Right forelimb (tissue), 1 donor: ENCODE data around the gene MID2.
"Not testable (repeated sequence)": the region's sequence is repeated elsewhere in the genome, so short reads cannot be mapped to it uniquely, and the experiment has no call there.

ENCODE experiments used
- DNase-seq: peaks from one replicate; pipeline ENCODE4 v3.0.0-alpha.2; 2018

The MID2 gene, protein sequence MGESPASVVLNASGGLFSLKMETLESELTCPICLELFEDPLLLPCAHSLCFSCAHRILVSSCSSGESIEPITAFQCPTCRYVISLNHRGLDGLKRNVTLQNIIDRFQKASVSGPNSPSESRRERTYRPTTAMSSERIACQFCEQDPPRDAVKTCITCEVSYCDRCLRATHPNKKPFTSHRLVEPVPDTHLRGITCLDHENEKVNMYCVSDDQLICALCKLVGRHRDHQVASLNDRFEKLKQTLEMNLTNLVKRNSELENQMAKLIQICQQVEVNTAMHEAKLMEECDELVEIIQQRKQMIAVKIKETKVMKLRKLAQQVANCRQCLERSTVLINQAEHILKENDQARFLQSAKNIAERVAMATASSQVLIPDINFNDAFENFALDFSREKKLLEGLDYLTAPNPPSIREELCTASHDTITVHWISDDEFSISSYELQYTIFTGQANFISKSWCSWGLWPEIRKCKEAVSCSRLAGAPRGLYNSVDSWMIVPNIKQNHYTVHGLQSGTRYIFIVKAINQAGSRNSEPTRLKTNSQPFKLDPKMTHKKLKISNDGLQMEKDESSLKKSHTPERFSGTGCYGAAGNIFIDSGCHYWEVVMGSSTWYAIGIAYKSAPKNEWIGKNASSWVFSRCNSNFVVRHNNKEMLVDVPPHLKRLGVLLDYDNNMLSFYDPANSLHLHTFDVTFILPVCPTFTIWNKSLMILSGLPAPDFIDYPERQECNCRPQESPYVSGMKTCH

DNA sequence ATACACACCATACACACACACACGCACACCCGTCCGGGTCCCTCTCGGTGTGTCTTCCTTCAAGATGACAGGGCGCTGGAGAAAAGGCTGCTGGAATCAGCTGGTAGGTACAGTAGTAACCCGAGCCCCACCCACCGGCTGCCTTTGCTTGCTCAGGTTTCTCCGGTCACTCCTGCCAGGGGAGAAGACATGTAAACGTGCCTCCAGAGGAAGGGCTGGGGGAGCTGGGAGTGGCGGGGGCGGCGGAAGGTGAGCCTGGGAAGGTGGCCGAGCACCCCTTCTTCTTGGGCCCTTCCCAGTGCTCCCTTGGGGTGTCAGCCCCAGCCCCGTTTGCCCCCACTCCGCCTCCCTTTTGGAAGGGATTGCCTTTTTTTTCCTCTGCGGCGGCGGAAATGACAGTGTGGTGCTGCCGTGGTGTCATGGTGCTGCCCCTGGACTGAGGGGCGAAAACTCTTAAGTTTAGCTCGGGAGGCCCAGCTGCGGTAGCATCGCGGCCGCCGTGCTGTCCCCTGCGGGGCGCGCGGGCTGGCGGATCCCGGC lies at the start of gene MID2:
MID2 (plus strand) TSS at position 169 of the 540 bp plus-strand sequence. CDS start 561 bp downstream, outside the sequence.
- peak; percentile 61 for DNase-seq

DNA sequence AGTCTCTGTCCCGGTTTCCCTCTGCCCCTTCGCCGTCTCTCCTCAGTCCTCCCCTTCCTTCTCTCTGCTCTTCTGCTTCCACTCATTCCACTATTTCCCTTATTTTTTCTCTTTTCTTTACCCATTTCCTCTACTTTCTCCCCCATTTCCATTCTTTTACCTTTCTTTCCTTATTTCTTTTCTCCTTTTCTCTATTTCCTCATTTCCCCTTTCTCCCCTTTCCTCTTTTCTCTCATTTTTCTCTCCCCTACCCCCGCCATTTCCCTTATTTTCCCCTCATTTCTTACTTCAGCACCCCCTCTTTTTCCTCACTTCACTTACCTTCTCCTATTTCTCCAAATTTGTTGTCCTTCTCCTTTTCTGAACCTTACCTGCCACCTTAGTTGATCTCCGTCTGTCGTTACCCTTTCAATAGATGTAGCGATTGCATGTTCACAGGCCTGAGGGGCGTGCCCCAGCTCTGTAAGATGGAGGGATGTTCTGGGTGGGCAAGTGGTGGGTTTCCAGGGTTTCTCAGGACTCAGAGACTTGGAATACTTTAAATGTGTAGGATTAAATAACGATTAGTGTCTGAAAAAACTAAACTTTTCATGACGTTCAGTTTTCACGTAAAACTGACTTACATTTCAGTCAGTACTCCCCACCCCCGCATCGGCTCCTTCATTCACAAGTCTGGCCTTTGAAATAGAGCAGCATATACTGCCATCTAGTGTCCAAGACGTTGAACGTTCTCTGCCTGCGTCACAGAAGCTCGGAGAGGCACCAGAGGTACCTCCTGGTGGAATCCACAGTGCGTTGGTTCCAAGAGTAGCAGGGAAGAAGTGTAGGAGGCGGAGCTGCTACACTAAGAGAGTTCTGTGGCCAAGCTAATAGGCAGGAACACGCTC lies 48.8 kb upstream of the MID2 start:
- peak; percentile 75 for DNase-seq

DNA sequence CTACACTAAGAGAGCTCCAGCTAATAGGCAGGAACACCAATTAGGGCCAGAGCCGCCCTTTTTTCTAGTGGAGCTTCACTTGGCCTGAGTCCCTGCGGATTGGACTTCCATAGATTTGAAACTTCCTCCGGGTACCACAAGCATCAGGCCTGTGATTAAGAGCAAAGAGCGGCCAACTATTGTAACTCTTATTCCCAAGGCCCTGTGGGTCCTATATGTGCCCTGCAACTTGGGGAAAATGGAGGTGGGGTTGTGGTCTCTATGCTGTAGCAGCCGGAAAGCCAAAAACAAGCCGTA lies 48.2 kb upstream of the MID2 start, which contains the start of gene NCBP2L:
NCBP2L (plus strand) TSS at position 198 of the 297 bp plus-strand sequence. CDS start 16,488 bp downstream, outside the sequence.
- DNase-seq, result no peak

DNA sequence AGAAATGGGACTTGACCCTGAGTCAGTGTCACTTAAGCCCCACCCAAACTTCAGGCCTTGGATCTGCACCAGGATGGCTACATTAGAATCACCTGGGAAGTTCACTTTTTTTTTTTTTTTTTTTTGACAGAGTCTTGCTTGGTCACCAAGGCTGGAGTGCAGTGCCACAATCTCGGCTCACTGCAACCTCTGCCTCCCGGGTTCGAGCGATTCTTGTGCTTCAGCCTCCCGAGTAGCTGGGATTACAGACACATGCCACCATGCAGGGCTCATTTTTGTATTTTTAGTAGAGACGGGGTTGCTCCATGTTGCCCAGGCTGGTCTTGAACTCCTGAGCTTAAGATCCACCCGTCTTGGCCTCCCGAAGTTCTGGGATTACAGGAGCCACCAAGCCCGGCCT lies 45.1 kb upstream of the MID2 start:
- DNase-seq, result no peak

DNA sequence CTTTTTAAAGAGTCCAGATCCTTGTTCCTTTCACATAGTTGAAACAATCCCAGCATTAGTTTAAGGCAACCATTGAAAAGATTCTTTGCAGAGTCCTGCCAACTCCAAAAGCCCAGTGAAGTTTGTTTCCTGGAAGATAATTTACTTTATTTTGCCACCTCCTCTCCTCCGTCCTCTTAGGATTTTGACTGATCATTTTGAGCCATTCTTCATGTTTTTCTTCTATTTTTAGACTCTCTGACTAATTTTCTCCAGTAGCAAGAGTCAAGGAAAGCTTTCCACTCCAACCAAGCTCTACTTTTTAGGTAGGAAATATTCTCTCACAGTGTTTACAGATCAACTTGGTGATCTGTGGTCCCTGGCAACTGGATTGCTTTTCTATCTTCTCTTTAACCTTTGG lies 37.8 kb upstream of the MID2 start:
- DNase-seq, result no peak

DNA sequence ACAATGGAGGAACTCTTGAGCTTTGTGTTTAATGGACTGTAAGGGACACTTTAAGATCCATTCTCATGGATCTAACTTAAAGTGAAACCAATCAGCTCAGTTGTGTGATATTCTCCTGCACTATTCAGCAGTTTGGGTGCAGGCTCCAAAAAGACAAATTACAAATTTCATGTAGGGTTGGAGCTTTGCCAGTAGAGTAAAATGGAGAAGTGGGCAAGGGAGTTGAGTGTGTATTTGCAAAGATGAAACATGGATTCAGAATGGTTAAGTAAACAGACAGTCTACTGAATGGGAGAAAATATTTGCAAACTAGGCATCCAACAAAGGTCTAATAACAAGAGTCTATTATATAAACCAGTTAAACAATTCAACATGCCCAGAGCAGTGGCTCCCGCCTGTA lies 21.2 kb upstream of the MID2 start:
- DNase-seq, result no peak

DNA sequence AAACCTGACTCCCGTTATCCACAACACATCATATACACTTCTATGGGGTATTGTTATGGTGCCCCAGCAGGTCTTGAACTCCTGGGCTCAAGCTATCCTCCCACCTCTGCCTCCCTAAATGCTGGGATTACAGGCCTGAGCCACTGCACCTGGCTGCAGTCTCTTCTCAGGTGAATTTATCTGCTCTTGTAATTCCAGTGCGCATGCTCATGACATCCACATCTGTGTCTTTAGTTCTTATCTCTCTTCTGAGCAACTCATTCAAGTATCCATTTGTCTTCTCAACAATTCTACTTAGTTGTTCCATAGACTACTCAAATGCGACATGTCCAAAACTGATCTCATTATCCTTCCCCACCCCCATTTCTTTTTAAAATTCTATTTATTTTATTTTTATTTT lies 20.5 kb upstream of the MID2 start:
- DNase-seq, result no peak

DNA sequence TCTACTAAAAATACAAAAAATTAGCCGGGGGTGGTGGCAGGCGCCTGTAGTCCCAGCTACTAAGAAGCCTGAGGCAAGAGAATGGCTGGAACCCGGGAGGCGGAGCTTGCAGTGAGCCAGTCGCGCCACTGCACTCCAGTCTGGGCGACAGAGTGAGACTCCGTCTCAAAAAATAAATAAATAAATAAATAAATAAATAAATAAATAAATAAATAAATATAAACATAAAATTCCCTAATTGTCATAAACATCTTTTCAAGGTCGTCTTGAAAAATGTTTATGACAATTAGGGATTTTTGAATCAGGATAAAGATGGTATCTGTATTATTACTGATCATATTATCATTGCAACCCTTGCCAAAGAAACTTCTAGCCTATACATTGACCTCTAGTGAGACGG lies 15.6 kb upstream of the MID2 start:
- not testable (repeated sequence) for DNase-seq

DNA sequence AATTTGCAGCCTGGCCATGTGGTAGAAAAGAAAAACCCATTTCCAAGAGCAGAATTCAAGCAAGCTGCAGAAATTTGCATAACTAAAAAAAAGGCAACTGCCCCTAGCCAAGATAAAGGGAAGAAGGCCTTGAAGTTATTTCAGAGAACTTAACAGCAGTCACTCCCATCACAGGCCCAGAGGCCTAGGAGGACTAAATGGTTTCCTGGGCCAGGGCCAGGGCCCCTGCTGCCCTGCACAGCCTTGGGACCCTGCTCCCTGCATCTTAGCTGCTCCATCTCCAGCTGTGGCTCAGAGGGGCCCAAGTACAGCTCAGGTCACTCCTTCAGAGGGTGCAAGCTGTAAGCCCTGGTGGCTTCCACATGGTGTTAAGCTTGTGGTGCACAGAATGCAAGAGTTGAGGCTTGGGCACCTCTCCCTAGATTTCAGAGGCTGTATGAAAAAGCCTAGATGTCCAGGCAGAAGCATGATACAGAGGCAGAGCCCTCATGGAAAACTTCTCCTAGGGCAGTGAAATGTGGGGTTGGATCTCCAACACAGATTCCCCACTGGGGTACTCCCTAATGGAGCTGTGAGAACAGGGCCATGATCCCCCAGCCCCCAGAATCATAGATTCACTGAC lies 6.7 kb upstream of the MID2 start:
- no peak for DNase-seq

DNA sequence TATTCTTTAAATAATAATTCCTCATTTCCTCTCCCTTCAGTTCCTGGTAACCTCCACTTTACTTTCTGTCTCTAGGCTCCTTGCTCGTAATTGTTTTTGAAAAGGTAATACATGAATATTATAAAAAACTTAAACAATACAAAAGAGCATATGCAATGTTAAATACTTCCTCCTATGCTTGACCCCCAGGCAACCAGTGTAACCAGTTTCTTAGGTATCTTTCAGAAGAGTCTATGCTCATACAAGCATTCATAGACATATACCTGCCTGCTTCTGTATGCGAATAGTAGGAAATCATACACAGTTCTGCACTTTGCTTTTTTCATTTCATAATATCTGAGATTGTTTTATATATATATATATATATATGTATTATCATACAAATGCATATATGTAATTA lies 2.6 kb upstream of the MID2 start:
- no peak for DNase-seq

DNA sequence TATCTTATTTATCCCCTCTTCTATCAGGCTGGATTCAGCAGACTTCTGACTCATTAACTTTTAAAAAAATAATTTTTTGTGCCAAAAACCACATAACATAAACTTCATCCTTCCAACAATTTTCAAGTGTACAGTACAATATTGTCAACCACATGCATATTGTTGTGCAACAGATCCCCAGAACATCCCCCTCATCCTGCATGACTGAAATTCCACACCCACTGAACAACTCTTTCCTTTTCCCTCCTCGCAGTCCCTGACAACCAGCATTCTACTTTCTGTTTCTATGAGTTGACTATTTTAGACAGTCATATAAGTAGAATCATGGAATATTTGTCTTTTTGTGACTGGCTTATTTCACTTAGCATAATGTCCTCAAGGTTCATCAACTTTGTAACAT lies 2.2 kb upstream of the MID2 start:
- no peak for DNase-seq

DNA sequence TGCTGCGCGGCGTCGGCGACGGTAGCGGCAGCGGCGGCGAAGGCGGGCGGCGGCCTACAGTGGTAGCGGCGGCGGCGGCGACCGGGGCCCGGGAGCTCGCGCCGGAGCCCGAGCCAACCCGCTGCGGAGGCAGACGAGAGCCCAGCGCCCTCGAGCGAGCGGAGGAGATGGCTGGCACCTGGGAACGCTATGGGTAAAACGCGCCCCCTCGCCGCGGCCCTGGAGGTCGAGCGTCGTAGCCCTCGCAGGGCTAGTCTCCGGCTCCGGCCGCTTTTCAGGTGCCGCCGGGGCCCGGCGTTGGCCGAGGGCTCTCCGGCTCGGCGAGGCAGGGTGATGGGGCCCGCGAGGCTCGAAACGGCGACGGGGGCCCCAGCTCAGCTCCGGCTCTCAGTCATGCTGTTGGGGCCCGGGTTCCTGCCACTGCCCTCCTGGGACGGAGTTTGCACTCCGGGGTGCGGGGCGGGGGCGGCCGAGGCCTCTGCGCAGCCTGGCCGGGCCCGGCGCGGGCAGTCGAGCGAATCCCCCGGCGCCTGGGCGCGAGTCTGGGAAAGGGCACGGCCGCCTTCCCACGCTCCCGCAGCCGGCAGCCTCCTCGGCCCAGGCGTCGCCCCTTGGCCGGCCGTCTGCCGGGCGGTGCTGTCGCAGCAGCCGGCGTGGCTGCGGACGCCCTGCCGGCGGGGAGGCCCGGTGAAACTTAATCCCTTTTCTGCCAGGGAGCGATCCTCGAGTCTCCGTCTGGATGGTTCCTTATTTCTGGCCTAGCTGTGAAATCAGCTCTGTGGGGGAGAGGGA lies 768 bp downstream of the MID2 start:
- peak; percentile 60 for DNase-seq

DNA sequence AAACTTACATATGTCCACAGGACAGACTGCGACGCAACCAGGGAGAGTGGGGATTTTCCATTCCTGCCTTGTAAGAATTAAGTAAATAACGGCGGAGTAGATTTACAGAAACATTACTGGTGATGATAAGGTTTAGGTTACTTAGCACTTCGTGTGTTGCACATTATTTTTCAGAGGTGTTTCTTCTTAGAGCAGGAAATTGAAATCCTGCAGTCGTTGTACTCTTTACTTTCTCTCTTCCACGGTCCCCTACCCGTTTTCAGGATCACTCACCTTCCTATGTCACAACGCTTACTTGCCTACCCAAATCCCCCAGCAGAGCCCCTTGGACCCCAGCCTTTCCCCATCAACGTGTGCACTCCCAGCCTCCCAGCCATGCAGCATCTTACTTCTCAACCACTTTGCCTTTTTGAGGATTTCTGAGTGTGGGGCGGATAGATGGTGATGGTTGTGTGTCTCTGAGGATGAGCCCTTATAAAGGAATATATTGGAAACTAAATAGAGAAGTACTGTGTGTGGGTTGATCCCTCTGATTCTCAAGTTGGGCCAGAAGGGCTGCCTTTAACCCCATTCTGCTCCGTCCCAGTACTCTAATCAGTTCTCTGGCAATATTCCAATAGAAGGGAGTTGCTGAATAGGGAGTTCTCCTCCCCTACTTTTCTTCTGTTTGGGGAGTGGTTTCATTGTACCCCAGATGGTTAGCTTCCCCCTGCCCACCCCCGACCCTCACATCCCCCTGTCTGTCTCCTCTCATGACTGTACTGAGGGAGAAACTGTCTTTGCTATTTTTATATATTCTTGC lies 1.6 kb downstream of the MID2 start:
- no peak for DNase-seq

DNA sequence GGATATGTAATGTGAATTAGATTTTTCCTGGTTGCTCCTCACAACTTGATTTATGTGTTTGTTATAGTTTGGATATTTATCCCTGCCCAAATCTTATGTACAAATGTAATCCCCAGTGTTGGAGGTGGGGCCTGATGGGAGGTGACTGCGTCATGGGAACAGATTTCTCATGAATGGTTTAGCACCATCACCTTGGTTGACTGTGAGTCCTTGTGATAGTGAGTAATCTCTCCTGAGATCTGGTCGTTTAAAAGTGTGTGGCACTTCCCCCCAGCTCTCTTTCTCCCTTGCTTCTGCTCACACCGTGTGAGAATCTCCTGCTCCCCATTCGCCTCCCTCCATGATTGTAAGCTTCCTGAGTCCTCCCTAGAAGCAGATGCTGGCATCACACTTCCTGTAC lies 2.2 kb downstream of the MID2 start:
- DNase-seq, result no peak

DNA sequence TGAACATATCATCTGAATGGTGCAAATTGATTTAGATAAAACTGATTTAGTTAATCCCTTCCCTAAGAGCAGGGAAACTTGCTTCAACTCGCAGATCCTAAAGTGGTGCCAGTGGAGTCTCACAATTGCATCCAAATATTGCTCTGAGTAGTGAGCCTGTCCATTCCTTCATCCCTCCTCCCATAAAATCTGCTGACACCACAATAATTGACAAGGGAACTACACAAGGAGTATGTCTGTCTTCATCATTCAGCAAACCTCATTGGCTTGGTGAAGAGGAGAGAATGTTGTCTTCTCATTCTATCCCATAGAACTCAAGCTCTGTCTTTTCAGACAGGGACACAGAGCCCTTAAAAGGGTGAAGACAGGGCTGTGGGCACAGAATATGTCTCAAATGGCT lies 4.2 kb downstream of the MID2 start:
- DNase-seq, result no peak

DNA sequence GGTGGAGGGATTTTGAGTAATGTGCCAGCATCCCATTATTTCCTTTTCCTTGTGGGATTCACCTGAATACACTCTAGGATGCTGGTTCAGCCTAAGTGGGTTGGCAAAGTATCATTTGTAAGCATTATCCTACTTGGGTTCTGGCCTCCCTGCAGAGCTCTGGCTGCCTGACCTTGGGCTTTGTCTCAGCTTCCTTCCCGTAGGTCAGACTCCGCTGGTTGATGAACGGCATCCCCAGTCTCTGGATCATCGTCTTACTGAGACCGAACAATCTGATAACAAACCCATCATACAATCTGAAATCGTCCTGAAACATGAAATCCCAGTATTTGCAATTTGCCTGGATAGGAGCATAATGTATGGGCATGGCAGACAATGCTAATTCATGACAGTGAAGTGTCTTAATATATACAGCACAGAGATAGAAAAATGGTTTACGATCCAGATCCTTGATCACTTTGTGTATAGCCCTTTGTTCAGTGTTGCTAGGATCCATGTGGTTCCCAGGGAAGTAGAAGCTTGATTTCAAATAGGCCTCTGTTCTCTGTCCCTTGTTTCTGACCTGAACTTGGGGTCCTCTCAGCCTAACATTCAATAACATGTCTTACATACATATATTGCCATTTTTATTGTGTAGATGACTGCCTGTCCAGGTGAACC lies 5.5 kb downstream of the MID2 start:
- DNase-seq, result no peak

DNA sequence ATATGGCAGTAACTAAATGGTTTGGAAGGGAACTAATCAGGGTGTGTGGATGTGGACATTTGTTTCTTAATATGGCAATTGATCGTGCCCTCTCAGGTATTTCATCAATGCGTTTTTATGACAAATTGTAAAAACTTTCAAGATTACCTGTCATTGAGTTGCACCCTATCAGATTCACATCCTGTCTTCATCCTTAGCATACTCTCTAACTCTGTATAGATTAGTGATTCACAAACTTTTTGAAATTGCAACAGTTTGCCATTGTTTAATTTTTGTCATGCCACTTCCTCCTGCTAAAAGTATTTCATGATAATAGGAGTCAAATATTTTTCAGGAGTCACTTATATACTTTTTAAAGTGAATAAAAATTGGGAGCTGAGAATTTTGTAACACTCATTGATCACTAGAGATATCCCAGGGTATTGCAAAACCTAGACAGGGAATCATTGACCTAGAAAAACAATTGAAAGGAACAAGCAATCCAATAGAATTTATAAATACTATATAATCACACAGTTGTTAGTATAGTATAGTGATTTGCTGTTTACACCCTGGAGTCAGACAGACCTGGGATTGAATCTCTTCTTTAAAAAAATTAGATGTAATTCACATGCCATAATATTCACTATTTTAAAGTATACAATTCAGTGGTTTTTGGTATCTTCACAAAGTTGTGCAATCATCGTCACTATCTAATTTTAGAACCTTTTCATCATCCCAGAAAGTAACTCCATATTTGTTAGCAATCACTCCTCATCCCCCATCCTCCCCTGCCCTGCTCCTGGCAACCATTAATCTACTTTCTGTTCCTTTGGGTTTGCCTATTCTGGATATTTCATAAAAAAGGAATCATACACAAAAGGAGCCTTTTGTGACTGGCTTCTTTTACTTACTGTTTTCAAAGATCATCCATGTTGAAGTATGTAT lies 8.9 kb downstream of the MID2 start:
- no peak for DNase-seq

DNA sequence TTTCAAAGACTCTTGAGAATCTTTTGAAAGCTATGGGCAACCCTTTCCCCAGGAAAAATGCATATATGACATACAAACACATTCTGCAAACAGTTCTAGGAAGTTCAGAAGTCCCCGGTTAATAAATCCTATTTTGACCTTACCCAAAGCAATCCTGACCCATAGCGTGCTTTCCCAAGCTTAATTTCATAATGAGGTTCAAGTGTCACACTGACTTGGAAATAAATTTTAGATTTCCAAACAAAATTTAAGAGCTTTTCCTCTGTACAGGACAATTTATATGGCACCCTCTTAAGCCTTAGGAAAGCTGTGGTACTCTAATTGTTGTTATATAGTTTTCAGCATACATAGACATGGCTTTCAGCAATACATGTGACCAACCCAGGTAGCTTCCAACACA lies 11.3 kb downstream of the MID2 start:
- DNase-seq, result no peak

DNA sequence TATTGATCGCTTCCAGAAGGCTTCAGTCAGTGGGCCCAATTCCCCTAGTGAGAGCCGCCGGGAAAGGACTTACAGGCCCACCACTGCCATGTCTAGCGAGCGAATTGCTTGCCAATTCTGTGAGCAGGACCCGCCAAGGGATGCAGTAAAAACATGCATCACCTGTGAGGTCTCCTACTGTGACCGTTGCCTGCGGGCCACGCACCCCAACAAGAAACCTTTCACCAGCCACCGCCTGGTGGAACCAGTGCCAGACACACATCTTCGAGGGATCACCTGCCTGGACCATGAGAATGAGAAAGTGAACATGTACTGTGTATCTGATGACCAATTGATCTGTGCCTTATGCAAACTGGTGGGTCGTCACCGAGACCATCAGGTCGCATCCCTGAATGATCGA lies 15.3 kb downstream of the MID2 start:
- no peak for DNase-seq
